HepG2 (cell line): ENCODE measurements around the gene KDM4F. TPM values are rescaled to one million over a fixed set of nuclear protein-coding genes. Genes with fewer than 3 reads are reported as not detected.

ENCODE experiments used
- DPF2 ChIP-seq: sonication (generic); formaldehyde crosslinking; IDR thresholded peaks from 2 replicates; pipeline ENCODE4 v1.4.0; 2020; ENCODE audit warnings: mild to moderate bottlenecking, low read depth, missing genetic modification reagents, borderline replicate concordance
- HOXA7 ChIP-seq: sonication (generic); formaldehyde crosslinking; IDR thresholded peaks from 2 replicates; pipeline ENCODE4 v1.8.1; 2022; ENCODE audit warnings: mild to moderate bottlenecking, missing genetic modification reagents, moderate library complexity
- MXD4 ChIP-seq: IDR thresholded peaks from 2 replicates; pipeline ENCODE4 v1.6.1; 2016; ENCODE audit warnings: mild to moderate bottlenecking, missing biosample characterization, missing genetic modification reagents
- POGK ChIP-seq: sonication (generic); formaldehyde crosslinking; conservative IDR thresholded peaks from 2 replicates; pipeline ENCODE4 v1.8.0; 2022; ENCODE audit warnings: mild to moderate bottlenecking, moderate library complexity, missing genetic modification reagents
- POGZ ChIP-seq: sonication (generic); formaldehyde crosslinking; IDR thresholded peaks from 2 replicates; pipeline ENCODE4 v1.4.0; 2020; ENCODE audit warnings: mild to moderate bottlenecking, missing genetic modification reagents
- SIN3A ChIP-seq: IDR thresholded peaks from 2 replicates; pipeline ENCODE4 v1.6.1; 2011; ENCODE audit warnings: low read depth, mild to moderate bottlenecking, control low read depth, low read length, borderline replicate concordance
- TEAD2 ChIP-seq: sonication (generic); formaldehyde crosslinking; IDR thresholded peaks from 2 replicates; pipeline ENCODE4 v1.9.0; 2021; ENCODE audit warnings: missing genetic modification reagents
- ZNF138 ChIP-seq: sonication (generic); formaldehyde crosslinking; IDR thresholded peaks from 2 replicates; pipeline ENCODE4 v1.5.0; 2020; ENCODE audit warnings: mild to moderate bottlenecking, low read depth, missing genetic modification reagents
- ZNF142 ChIP-seq: sonication (generic); formaldehyde crosslinking; IDR thresholded peaks from 2 replicates; pipeline ENCODE4 v1.4.0; 2020; ENCODE audit warnings: missing genetic modification reagents
- ZNF468 ChIP-seq: sonication (generic); formaldehyde crosslinking; IDR thresholded peaks from 2 replicates; pipeline ENCODE4 v1.8.0; 2022; ENCODE audit warnings: mild to moderate bottlenecking, moderate library complexity, missing genetic modification reagents
- ZNF572 ChIP-seq: sonication (generic); formaldehyde crosslinking; IDR thresholded peaks from 2 replicates; pipeline ENCODE4 v1.5.1; 2020; ENCODE audit warnings: mild to moderate bottlenecking, missing genetic modification reagents
- polyA plus RNA-seq, 8 experiments: library from polyadenylated mRNA; depleted of rRNA in 3 of 8; stranded (reverse) in 7 of 8; unstranded in 1 of 8; fragments of >200 nt; fragmentation: Illumina TruSeq in 4 of 8; extraction: Trizol in 4 of 8; gene quantifications; 2 replicates each; pipeline versions ENCODE4 v1.2.1 to v1.2.3, GENCODE V29; 2011 to 2016; ENCODE audit warnings: low read depth in 4 of 8, missing spikeins in 1 of 8, mixed read lengths in 1 of 8; ENCODE audit not compliant: insufficient read depth in 1 of 8
- total RNA-seq, 5 experiments: library from RNA; depleted of rRNA; stranded (reverse); fragments of >200 nt; fragmentation: Illumina TruSeq; extraction: Trizol; gene quantifications; 2 replicates each; pipeline ENCODE4 v1.2.3, GENCODE V29; 2016; ENCODE audit warnings: low read depth in 1 of 5
- TF ChIP-seq, protein P1 (sequence below): sonication (generic); formaldehyde crosslinking; IDR thresholded peaks from 2 replicates; pipeline ENCODE4 v1.5.0; 2020; ENCODE audit warnings: mild to moderate bottlenecking, missing genetic modification reagents, borderline replicate concordance
- TF ChIP-seq, protein P2 (sequence below): sonication (generic); formaldehyde crosslinking; IDR thresholded peaks from 2 replicates; pipeline ENCODE4 v1.9.0; 2021; ENCODE audit warnings: missing genetic modification reagents, mild to moderate bottlenecking, borderline replicate concordance

KDM4F gene
- total and polyA plus RNA-seq, 2 of the 13 experiments (the other 11 are each of a cell fraction or from before 2014, with no cell fraction given) = not detected

GRCh38 chr11:95068549-95068948, 19.3 kb downstream of the KDM4F start (continued):
- TF ChIP-seq HOXA7 (CRISPR knock-in tag) (no peak), ZNF572 (CRISPR knock-in tag) (no peak), POGK (no peak), DPF2 (CRISPR knock-in tag) (no peak), ZNF142 (no peak), TEAD2 (CRISPR knock-in tag) (no peak), ZNF468 (CRISPR knock-in tag) (no peak), POGZ (CRISPR knock-in tag) (peak; percentile 66), MXD4 (peak; percentile 54; the same call in 1 of the 2 replicates), SIN3A (peak; percentile 91), ZNF138 (no peak)
- TF ChIP-seq, protein P1, sequence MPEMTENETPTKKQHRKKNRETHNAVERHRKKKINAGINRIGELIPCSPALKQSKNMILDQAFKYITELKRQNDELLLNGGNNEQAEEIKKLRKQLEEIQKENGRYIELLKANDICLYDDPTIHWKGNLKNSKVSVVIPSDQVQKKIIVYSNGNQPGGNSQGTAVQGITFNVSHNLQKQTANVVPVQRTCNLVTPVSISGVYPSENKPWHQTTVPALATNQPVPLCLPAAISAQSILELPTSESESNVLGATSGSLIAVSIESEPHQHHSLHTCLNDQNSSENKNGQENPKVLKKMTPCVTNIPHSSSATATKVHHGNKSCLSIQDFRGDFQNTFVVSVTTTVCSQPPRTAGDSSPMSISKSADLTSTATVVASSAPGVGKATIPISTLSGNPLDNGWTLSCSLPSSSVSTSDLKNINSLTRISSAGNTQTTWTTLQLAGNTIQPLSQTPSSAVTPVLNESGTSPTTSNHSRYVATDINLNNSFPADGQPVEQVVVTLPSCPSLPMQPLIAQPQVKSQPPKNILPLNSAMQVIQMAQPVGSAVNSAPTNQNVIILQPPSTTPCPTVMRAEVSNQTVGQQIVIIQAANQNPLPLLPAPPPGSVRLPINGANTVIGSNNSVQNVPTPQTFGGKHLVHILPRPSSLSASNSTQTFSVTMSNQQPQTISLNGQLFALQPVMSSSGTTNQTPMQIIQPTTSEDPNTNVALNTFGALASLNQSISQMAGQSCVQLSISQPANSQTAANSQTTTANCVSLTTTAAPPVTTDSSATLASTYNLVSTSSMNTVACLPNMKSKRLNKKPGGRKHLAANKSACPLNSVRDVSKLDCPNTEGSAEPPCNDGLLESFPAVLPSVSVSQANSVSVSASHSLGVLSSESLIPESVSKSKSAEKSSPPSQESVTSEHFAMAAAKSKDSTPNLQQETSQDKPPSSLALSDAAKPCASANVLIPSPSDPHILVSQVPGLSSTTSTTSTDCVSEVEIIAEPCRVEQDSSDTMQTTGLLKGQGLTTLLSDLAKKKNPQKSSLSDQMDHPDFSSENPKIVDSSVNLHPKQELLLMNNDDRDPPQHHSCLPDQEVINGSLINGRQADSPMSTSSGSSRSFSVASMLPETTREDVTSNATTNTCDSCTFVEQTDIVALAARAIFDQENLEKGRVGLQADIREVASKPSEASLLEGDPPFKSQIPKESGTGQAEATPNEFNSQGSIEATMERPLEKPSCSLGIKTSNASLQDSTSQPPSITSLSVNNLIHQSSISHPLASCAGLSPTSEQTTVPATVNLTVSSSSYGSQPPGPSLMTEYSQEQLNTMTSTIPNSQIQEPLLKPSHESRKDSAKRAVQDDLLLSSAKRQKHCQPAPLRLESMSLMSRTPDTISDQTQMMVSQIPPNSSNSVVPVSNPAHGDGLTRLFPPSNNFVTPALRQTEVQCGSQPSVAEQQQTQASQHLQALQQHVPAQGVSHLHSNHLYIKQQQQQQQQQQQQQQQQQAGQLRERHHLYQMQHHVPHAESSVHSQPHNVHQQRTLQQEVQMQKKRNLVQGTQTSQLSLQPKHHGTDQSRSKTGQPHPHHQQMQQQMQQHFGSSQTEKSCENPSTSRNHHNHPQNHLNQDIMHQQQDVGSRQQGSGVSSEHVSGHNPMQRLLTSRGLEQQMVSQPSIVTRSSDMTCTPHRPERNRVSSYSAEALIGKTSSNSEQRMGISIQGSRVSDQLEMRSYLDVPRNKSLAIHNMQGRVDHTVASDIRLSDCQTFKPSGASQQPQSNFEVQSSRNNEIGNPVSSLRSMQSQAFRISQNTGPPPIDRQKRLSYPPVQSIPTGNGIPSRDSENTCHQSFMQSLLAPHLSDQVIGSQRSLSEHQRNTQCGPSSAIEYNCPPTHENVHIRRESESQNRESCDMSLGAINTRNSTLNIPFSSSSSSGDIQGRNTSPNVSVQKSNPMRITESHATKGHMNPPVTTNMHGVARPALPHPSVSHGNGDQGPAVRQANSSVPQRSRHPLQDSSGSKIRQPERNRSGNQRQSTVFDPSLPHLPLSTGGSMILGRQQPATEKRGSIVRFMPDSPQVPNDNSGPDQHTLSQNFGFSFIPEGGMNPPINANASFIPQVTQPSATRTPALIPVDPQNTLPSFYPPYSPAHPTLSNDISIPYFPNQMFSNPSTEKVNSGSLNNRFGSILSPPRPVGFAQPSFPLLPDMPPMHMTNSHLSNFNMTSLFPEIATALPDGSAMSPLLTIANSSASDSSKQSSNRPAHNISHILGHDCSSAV (CRISPR knock-in tag) = no peak
- TF ChIP-seq, protein P2, sequence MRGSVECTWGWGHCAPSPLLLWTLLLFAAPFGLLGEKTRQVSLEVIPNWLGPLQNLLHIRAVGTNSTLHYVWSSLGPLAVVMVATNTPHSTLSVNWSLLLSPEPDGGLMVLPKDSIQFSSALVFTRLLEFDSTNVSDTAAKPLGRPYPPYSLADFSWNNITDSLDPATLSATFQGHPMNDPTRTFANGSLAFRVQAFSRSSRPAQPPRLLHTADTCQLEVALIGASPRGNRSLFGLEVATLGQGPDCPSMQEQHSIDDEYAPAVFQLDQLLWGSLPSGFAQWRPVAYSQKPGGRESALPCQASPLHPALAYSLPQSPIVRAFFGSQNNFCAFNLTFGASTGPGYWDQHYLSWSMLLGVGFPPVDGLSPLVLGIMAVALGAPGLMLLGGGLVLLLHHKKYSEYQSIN (CRISPR knock-in tag) = no peak
